Fibroblast of lung (primary cell): Measurements from ENCODE around the gene CBY2.

Experiments used
- CTCF ChIP-seq, 2 donors: IDR thresholded peaks in 1 of 2; conservative IDR thresholded peaks in 1 of 2; 1 replicate in 1 of 2; 2 replicates in 1 of 2; pipeline ENCODE4 v1.5.1; 2011 to 2012; ENCODE audit warnings: low read length in 2 of 2, control low read depth in 1 of 2, inconsistent platforms in 1 of 2, low read depth in 1 of 2, mild to moderate bottlenecking in 1 of 2
- EZH2 ChIP-seq: IDR thresholded peaks from 2 replicates; pipeline ENCODE4 v1.5.1; 2012; ENCODE audit warnings: low read length, control low read depth, mild to moderate bottlenecking; ENCODE audit errors: missing control alignments

DNA sequence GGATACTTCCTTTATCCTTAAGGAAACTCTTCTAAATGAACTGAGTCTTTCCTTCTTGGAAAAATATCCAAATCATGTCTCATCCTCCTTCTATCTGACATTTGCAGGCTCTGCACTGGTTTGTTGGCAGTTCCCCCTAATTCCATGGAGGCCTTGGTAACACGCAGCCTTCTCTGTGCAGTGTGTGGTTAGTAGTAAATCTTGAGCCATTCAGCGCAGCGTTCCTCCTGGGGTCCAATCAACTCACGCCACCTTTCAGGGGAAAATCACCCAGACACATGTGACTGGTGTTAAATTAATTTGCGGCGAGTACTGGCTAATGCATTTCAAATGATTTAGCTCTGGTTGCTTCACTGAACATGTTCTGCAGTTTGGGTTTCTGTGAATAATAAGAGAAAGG is 21.0 kb upstream of the CBY2 start:
- no peak for TF ChIP-seq CTCF (conservative IDR thresholded peaks at IDR 0.05 in 1 of 2, IDR thresholded peaks at IDR 0.05 in 1 of 2; ENCODE audit: low read depth in 1 of 2, low read length in 2 of 2)
- no peak for TF ChIP-seq EZH2
